Peyer's patch (tissue), 4 donors: Measurements from ENCODE around the gene CHST9.

Experiments
- CTCF ChIP-seq, 6 experiments: fragments of 450-650 bp in 4 of 6; fragments of 200-600 bp in 2 of 6; sonication (generic) in 1 of 6; IDR thresholded peaks; one replicate each; pipeline ENCODE4 v1.5.1; 2017 to 2019; ENCODE audit warnings: antibody characterized with exemption in 6 of 6, mild to moderate bottlenecking in 3 of 6, moderate library complexity in 1 of 6
- POLR2A ChIP-seq, 2 donors: fragments of 450-650 bp; IDR thresholded peaks; one replicate each; pipeline ENCODE4 v1.5.1; 2017; ENCODE audit warnings: antibody characterized with exemption in 2 of 2, mild to moderate bottlenecking in 2 of 2, moderate library complexity in 2 of 2

GRCh38 chr18:26874283-26874682 lies 310.8 kb downstream of the CHST9 start:
- TF ChIP-seq CTCF (IDR thresholded peaks at IDR 0.05) (no peak), POLR2A (IDR thresholded peaks at IDR 0.05) (no peak)
